ENCODE data around the gene PSMD1.
"Not testable (repeated sequence)": the region's sequence is repeated elsewhere in the genome, so short reads cannot be mapped to it uniquely, and the experiment has no call there.

PSMD1 gene

DNA sequence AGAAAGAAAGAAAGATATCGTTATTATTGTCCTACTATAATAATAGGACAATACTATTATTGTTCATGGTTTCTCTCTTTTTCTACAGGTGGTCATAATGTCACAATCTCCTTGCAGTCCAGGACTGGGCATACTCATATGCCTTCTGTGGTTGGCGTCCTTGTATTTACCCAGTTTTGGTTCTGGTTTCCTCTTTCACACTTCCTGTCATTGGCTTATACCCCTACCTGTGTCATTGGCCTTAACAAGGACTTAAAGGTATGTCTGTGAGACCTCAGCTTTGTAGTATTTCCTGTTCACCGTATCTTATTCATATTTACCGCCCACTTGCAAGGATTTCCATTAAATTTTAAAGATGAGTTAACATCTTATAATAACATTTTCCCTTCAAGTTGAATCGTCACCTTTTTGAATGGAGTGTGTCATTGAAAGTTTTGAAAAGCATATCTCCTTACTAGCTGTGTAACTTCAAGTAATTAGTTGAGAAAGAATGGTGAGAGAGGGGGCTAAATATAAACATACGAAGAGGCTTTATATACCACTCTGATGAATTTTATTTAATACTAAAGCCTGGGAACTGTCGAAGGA is 104.7 kb downstream of the PSMD1 start:
- DNase-seq = no peak

- no peak for DNase-seq
Observed at GRCh38 chr2:231161877-231162329, 105.2 kb downstream of the PSMD1 start.

DNA sequence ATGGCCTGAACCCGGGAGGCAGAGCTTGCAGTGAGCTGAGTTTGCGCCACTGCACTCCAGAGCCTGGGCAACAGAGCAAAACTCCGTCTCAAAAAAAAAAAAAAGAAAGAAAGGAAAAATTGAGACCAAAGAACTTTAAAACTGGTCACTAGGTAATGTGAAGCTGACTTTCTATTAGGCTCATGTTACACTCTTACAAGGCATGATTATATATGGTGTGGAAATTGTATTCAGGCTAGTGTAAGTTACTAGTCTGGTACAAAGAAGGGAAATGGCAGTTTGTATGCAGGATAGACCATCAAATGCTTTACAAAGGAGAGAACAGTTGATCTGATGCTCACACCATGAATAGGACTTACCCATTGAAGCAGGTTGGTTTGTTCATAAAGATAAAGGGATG is 106.3 kb downstream of the PSMD1 start:
- DNase-seq = no peak

DNA sequence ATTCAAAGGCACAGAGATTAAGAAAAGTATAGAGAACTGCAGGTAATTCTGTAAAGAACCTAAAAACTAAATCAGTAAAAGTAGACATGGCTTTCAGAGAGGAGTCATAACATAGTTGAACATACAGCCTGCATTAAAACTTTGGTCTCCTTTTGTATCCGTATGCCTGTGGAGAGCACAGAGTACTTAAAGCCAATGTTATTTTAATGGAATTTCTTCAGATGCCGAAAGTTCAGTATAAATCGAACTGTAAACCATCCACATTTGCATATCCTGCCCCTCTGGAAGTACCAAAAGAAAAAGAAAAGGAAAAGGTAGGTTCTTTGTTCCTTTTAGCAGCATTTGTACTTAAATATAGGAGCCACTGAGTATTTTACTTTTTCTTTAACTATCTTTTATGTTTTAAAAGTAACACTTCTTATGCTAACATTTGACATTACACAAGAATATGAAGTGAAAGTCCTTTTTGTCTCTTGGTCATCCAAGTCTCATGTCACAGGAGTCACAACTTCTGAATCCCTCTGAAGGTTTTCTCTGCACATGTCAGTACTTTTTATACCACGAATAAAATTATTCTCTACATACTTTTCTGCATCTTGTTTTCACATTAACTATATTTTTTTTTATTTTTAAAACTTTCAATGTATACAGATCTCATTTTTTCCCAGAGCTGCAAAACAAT is 106.9 kb downstream of the PSMD1 start:
- DNase-seq = no peak

GRCh38 chr2:231167745-231168459 is 111.2 kb downstream of the PSMD1 start:
- no peak for DNase-seq

DNA sequence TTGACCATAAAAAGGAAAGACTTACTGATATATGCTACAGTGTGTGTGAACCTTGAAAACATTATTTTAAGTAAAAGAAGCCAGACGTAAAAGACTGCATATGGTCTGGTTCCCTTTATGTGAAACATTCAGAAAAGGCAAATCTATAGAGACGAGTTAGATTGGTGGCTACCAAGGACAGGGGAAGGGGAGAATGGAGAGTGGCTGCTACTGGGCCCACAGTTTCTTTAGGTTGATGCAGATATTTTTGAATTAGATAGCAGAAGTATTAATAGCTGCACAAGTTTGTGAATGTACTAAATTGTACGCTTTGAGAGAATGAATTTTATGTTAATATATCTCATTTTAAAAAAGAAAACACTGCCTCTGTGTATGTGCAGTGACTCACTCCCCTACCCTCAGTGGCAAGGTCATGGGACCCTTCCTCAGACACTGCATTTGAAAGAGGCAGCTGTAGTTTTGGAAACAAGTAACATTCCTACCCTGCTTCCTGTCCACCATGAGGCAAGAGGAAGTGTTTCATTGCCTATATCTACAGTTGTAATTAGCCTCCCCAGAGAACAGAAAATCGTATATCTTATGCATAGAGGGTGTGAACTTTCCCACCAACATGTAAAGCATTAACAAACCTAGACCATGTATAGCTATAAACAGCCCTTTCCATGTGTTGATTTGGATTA is 111.9 kb downstream of the PSMD1 start:
- DNase-seq = no peak

DNA sequence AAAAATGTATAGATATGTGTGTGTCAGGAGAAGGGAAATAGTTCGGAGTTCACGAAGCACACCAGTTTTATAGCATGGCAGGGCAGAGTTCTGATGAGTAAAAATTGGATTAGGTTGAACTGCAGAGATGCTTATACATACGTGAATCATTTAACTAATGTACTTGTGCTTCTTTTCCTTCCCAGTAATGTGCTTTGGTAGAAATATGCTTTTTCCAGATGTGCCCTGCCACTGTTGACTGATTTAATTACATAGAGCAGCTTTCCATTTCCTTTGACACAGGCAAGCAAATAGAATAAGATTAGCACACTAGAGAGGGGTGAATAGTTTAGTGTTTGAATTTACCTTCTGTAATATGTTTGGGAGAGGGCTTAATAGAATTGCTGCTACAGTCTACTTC is 112.8 kb downstream of the PSMD1 start:
- DNase-seq = no peak

DNA sequence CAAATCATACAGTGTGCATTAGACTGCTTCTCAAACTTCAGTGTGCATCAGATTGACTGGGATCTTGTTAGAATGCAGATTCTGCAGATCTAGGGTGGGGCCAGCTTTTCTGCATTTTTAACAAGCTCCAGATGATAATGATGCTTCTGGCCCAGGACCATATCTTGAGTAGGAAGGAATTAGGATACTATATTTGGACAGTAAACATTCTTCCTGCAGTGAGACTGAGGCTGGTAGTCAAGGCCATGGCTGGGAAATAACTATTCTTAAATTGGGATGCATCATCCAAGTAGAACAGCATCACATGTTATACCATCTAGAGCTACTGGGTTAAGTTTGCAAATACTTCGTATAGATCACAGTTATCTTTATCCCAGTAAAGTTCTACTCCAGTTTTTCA is 113.4 kb downstream of the PSMD1 start:
- DNase-seq = no peak

GRCh38 chr2:231172025-231172424 is 115.4 kb downstream of the PSMD1 start:
- DNase-seq = no peak

- DNase-seq = no peak
Observed at GRCh38 chr2:231174211-231174651, 117.6 kb downstream of the PSMD1 start.

DNA sequence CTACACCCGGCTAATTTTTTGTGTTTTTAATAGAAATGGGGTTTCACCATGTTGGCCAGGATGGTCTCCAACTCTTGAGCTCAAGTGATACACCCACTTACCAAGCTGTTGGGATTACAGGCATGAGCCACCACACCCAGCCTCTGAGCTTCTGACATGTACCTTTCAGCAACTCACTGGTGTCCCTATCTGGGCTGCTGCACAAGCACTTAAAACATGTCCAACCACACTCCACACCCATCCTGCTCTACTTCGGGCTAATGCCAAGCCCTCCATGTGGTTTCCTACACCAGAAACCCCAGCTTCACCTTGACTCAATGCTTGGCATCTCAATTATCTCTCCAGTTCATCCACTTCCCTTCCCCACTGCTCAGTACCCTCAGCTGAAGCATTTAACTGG is 119.4 kb downstream of the PSMD1 start:
- DNase-seq = no peak

DNA sequence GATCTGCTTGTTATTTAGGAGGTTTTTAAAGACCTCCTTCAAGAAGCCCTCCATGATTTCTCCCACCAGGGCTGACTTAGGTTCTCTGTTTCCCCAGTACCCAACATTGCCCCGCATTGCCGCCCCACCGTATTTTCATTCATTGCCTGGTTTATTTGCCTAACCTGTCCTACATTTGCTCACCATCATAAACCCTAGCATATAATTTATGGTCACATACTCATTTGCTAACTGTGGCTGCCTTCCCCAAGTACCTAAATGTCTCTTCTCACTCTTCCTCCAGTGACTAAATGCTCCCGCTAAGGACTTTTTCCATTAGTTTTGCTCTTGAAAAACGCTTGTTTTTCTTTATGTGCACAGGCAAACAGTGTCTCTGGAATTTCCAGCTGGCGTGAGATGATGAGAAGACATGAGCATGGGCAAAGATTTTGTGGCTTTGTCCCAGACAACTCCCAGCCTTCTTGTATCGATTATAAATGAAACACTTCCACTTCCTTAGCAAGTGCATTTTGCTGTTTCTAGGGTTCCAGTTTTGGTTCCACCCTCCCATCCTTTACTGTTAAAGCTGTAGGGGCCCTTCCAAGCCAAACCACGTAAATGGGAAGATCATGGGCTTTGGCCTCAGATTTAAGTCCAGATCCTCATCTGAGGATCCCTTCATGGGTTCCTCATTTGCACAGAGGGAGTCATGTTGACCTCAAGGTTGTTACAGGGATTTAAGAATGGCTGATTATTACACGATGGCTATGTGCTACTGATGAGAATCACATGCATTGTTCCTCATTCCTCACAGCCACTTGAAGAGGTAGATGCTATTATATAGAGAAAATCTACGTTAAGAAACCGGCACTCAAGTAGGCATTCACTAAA is 120.7 kb downstream of the PSMD1 start:
- no peak for DNase-seq

DNA sequence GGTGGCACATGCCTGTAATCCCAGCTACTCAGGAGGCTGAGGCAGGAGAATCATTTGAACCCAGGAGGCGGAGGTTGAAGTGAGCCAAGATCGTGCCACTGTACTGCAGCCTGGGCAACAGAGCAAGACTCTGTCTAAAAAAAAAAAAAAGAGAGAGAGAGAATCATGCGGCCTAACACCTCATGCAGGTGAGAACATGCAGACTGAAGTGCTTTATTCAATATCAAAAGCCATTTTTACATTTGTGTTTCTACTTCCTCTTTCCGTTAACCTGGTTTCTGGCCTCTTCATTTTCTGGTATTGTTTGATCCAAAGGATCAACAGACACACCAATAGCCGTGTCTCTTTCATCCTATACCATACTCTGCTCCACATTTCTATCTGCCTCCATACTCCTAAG is 122.1 kb downstream of the PSMD1 start:
- DNase-seq = not testable (repeated sequence)

GRCh38 chr2:231181860-231182512 is 125.3 kb downstream of the PSMD1 start:
- no peak for DNase-seq

GRCh38 chr2:231182513-231182899 is 125.8 kb downstream of the PSMD1 start:
- DNase-seq = no peak

DNA sequence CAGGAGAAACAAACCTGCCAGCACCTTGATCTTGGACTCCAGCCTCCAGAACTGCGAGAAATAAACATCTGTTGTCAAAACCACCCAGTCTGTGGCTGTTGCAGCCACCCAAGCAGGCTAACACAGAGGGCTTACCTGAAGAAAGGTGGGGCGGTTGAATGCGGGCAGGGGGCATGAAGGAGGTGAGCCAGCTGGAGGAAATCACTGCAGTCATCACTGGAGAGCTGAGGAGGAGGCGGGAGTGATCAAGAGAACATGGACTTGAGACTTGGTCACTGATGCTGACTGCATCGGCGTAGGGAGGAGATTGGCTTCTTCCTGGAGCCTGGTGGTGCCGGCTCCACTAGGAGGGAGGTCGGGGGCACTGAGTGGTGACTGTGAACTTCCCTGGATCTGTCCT is 127.2 kb downstream of the PSMD1 start:
- no peak for DNase-seq

GRCh38 chr2:231184319-231184718 is 127.7 kb downstream of the PSMD1 start:
- DNase-seq = no peak

DNA sequence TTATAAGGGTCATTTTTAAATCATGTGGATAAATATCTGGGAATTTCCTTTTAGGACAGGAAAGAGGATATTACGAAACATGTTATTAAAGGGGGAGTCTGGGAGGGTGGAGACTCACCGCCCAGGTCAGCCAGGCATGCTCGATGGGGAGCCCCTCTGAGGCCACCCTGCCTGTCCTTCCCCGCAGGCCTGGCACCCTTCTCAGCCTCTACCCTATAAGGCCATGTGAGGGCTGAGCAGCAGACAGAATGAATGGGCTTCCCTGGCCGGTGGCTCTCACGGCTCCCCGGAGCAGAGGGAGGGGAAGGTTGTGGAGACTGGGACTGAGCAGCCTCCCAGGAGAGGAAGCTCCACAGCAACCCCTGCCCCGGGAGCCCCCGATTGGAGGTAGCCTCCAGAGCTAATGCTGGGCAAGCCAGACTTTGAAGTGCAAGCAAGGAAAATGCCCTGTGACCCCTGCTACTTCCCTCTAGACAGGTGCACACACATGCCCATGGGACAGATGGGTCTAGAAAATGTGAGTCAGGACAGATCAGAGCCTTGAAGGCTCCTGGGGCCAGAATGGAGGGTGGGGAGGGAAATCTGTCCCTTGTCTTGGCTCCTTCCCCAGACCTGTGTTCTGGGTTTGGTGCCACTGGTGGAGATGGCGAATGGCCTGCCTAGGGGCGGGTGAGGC is 128.5 kb downstream of the PSMD1 start:
- DNase-seq = no peak

DNA sequence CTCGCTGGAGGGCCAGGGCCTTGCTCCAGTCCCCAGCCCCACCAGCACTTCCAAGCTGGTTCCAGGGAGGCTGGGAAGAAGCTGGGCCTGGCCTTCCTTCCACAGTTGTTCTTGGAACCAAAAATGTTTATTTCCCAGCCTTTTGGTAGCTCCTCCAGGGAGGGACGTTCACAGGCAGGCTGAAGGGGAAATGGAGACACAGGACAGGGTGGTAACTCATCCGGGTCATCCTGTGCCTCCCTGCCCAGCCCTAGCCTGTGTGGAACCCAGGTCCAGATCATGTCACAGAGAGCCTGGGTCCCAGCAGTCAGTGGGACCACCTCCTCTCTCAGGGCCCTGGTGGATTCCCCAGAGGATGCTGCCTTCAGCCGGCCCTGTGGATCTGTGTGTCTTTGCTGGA is 129.2 kb downstream of the PSMD1 start:
- no peak for DNase-seq

DNA sequence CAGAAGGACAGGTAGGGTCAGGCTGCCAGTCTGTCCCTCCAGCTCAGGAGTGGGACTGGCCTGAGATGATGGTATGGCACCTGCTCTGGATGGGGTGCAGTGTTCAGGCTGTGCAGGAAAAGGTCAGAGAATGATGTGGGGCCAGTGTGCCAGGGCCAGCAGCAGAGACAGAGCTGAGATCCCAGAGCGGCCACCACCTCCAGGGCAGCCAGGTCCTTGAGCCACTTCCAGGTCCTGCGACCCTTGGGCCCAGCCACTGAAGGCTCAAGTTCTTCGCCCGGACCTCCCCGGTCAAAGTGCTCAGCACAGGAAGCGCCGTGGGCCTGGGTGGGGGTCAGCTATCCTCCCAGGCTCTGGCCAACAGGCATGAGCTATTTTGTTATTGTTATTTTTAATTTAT is 129.7 kb downstream of the PSMD1 start:
- no peak for DNase-seq

- no peak for DNase-seq
Observed at GRCh38 chr2:231187736-231188505, 131.3 kb downstream of the PSMD1 start.

All from NCI-H446 (cell line).